HG03039 (cell line): ENCODE measurements around the gene MANSC4.

Source experiments
- ATAC-seq: cut with Tn5 transposase; IDR thresholded peaks from one replicate; pipeline ENCODE4 v1.9.1; 2021; ENCODE audit warnings: mild to moderate bottlenecking, moderate library complexity; ENCODE audit not compliant: unreplicated experiment

The MANSC4 gene

DNA sequence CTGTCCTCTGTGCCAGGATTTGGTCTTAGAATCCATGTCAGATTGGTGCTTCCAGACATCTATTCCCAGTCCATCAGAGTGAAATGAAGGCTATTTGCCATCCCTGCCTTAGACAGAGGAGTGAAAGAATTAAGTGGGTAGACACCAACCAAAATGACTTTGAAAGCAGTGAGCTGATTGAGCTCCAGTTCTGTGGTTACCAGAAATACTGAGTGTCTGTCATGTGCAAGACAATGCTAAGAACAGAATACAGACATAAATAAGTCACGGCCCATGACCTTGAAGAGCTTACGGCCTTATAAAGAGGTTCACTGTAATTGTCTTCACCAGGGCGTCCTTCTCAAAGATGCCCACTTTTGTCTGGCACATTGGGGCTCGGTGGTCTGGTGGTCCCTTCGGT is 21.6 kb upstream of the MANSC4 start:
- ATAC-seq = no peak

DNA sequence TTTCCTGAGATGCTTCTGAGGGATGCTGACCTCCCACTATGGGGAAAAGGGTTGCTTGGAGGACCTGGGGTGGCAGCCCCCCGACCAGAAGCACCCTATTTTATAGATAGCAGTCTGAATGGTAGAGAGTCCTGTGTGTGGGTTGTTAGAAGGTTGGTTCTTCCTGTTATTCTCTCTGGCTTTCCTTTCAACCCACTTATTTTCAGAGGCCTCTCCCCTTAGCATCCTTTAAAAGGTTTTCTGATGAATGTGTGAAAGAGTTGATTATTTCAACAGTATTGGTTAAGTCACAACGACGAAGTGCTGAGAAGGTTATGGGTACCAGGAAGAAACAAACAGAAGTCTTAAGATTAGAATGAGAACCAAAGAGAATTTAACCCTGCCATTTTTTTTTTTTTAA is 20.8 kb upstream of the MANSC4 start:
- no peak for ATAC-seq

DNA sequence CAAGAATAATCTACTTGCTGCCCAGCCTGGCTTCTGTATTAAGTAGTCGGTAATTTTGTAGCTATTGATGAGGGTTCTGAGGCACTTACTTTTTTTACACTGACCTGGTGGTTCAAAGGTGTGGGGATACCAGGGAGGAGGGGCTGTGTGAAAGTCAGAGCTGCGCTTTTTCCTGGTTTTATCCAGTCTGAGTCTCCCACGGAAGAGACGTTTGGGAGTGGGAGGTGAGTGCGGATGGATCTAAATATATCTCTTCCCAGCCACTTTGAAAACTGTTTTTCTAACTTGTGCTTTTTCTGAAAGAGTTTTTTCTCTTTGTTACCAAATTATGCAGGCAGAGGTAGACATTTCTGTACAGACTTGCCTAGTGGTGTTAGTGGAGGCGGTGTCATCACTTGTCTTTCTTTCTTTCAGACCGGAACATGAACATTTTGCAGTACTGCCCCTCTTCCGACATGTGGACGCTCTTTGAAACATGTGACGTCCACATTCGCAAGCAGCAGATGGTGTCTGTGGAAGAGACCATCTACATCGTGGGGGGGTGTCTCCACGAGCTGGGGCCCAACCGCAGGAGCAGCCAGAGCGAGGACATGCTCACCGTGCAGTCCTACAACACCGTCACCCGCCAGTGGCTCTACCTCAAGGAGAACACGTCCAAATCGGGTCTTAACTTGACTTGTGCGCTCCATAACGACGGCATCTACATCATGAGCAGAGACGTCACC is 17.4 kb upstream of the MANSC4 start:
- no peak for ATAC-seq

DNA sequence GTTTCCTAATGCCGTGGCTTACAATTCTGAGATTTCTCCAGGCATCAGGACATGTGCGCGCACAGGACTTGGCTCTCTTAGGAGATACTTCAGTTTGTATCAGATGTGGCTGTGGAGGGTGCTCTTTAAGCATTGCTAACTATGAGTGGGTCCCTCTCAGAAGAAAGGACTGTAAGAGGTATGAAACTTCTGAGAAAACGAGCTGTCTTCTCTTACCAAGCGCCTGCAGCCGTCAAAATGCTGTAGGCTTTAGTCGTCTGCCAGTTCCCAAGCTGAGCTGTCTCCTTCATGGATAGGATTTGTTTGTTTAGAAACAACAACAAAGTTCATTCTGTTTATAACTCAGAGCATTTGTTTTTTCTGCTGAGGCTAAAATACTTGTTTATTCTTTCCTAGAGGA is 16.1 kb upstream of the MANSC4 start:
- ATAC-seq = no peak

DNA sequence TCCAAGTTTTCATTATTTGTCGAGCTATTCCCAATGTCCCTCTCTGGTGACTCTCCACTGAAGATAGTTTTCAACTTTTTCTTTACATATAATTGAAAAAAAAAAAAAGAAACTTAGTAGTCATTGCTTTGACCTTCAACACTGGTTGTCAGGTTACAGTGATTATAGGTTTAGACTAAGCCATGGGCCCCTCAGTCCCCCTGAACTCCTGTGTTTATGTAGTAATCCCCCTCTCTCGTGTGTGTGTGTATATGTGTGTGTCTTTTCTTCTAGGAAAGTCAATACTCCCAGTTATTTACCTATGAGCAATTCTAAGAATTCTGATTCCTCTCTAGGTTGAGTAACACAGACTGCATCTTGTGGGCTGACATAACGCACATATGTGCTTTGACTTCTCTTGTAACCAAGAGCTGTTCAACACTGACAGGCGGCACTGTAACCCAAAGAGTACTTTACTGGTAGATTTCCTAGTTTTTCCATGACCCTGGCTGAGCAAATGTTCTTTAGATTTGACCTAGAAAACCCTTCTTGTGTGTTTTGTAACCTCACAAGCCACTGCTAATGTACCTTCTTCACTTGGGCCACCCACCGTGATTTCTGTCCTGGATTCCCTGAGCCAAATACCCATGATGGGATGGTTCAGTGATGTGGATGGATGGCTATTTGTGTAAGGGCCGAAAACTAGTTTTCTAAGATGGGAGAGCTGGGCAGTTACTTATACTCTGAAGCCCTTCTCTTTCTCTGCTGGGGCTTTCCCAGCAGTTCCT is 15.0 kb upstream of the MANSC4 start:
- ATAC-seq = no peak

DNA sequence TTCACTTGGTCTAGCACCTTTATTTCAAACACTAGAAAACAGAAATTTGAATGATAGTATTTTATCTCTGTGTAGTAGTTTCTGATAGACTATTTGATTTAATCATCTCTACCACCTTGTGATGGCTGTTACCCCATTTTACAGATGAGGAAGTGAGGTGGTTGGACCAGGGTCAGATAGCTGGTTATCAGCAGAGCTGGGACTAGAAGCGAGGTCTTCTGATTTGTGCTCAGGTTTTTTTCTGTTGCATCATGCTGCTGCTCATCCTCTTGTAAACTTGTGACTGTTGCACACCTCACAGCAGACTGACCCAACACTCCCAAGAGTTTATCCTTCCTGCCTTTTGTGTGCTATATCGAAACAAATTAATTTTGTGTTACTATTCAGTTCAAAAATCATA is 10.1 kb upstream of the MANSC4 start:
- ATAC-seq = no peak

DNA sequence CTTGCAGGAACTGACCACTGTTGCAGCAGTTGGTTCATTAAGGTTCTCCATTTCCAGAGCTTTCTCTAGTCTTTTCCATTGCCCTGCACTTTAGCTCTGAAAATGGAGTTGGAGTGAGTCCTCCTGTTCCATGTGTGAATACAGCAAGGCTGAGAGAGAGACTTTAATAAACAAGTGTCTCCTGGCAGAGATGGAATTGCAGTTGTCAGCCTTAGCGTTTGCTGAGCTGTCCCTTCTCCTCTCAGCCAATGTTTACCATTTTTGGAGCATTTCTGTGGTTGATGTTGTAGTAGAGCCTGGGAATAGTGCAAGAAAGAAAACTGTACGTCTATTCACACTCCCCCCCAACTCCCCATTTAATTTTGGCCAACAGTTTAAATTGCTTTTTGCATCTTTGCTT is 7.5 kb upstream of the MANSC4 start:
- no peak for ATAC-seq

DNA sequence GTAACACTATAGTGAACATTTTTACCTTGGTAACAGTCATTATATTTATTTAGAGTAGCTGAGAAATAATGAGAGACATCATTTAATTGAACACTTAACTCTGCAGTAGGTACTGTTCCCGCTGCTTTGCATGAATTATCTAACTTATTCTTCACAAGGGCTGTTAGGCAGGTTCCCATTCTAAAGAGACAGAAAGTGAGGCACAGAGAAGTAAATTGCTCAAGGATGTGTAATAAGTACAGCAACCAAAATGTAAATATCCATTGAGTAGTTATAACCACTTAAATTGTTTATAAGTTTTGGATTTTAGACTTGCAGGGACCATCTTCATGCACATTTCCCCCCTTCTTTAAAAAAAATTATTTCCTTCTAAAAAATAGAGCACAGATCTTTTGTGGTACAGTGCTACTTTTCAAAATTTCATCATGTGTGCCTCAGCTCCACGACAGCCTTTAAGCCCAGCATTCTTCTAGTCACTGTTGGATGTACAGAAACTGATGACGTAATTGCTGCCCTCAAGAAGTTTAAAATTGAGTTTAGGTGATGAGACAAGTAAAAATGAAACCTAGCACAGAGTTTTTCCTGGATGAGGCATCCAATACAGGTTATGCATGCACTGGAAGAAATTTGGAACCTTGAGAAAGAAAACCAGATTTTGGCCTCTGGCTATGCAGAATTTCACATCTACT is 6.0 kb upstream of the MANSC4 start:
- no peak for ATAC-seq

DNA sequence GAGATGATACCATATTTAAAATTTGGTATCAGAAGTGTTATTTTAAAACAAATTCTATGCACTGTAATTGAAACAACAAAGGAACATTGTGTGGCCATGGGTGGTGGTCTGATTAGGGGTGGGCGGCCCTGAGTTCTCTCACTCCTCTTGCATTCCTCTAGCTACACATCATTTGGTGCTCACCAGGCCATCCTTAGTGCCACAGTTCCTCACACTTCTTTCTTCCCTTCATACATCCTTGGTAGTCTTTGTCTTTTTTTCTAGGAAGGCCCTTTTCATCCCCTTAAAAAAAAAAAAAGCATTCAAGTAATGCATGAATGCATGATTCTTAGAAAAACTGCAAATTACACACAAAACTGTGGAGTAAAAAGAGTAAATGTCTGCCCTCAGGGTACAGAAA is 2.4 kb upstream of the MANSC4 start:
- ATAC-seq = no peak

DNA sequence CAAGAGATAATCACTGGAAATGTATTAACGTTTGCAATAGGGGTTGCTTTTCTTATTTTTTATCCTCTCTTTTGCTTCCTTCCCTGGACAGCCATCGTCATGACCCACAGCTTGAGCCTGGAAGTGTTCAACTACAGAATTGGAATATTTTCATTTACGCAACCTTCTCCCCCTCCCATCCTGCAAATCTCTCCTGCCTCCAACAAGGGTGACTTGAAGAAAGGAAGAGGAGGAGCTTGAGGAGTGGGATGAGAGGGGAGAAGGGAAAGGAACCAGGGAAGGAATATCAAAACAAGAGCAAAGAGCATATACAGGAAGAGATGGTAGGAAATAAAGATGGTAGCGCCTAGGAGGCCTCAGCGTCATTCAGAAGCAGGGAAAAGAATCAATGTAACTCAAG is 1.6 kb upstream of the MANSC4 start:
- ATAC-seq = no peak

DNA sequence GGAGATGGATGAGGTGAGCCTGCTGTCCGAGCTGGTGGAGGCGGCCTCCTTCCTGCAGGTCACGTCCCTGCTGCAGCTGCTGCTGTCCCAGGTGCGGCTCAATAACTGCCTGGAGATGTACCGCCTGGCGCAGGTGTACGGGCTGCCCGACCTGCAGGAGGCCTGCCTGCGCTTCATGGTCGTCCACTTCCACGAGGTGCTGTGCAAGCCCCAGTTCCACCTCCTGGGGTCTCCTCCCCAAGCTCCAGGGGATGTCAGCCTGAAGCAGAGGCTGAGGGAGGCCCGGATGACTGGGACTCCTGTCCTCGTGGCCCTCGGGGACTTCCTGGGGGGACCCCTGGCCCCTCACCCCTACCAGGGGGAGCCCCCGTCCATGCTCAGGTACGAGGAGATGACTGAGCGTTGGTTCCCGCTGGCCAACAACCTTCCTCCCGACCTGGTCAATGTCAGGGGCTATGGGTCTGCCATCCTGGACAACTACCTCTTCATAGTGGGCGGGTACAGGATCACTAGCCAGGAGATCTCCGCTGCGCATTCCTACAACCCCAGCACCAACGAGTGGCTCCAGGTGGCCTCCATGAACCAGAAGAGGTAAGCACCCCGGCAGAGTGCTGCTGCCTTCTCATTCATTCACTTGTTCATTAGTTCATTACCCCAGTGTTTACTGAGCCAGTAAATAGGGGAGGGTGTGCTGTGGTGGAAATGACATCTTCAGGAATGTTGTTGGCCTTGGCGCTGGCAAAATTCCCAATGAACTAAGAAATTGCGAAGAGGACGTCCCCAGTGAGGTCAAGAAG is 774 bp upstream of the MANSC4 start:
- peak; percentile 19 for ATAC-seq

DNA sequence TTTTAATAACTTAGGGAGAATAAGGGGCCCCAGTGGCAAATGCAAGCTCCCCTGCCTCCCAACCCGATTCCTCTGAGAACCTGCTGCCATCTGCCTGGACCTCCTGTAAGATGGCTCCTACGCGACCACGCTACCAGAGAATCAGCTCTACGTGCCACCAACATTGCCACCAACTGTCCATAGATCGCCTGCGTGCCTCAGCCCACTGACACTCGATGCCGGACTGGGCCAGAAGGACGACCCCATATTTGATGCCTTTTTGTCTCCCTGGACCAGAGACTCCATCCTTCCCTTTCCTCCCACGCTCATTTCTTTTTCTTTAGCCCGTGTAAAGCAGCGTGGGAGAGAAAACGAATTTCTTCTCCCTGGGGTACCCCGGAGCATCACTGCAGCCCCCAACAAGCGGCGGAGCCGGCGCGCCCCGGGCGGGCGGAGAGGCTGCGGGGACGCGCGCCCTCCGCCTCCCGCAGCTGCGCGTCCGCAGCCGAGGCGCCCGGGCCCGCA is 568 bp downstream of the MANSC4 start:
- peak; percentile 6 for ATAC-seq

DNA sequence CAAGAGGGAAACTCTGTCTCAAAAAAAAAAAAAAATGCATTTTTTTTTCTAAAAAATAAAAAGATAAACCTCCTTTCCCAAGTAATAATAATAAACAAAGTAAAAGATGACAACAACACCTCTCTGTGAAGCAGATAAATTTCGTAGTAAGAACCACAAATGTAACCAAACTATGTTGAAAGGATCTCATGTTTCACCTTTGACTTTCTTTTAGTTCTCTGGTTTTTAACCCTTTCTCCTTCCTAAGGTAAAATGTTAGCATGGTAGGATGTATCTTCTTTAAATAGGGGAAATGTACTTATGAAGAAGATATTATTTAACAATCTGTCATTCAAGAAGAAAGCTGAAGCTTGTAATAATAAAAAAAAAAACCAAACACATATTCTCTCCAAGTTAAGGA is 1.8 kb downstream of the MANSC4 start:
- no peak for ATAC-seq

DNA sequence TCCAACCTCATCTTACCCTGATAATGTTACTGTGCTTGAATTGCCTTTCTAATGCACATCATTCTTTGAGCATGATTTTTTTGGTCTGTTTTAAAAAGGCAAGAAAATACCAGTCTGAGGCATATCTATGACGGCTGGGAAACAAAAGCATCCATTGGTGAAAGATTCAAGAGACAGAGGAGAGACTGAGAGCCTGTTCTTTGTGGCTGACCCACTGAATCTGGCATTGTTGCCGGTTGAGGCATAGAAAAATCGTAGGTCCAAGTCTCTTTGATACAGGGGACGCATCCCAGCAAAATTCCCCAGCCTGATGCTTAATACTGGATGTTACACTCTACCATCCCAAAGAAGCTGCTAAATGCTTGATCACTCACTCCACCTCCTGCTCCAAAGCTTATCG is 2.9 kb downstream of the MANSC4 start:
- no peak for ATAC-seq

DNA sequence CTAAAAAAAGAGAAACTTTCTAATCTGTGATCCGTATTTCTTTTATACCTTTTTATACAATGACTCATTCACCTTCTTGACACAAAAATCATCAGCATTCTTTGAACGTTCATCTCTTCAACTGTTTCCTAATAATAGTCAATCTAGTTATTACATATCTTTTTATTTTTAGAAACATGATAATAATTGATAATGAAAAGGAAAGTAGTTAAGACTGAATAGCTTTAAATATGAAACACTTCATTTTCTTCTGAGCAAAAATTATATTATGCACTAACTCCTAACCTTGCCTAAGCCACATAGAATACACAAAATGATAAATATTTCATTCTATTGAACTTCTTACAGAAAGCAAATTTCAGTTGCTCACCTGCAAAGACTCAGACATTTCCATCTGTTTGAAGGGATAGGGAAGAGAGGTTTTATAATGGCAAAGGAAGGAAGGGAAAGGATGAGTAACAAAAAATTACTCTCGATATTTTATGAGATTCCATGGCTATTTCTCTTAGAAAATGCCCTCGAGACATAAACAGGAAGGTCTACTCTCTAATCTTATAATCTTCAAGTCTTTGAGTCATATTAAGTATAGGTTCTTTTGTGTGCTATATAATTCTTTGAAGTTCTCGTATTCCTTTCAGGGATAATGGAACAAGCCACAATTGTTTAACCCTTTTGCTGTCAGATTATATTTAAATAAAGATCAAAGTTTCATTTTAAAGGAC is 7.5 kb downstream of the MANSC4 start:
- no peak for ATAC-seq

DNA sequence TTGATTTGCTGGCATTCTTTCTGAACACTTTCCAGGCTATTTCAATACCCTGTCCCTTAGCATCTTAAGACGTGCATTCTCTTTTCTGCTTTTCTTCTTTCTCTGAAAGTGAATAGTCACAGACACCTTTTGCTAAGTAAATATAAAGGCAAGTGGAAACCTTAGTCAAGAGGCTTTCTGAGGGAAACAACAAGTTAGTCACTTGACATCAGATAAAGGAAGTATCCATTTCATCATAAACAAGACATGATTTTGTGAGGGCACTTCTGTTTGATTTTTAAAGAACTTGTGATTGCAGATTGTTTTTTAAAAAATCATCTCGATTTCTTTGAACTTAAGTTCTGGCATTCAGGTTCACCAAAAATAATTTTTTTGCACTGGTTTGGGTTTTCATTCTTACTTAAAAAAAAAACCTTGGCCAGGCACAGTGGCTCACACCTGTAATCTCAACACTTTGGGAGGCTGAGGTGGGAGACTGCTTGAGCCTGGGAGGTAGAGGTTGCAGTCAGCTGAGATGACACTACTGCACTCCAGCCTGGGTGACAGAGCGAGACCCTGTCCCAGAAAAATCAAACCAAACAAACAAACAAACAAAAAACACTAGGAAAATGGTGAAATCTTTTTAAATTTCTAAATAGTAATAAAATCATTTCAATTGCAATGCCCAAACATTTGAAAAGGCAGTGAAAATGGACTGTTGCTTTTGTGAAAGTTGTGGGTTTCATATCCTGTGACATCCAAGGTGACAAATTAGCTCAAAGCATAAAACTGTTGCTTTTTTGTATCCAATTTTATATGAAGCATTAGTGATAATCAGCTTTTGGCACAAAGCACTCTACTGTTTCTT is 8.3 kb downstream of the MANSC4 start:
- ATAC-seq = no peak

DNA sequence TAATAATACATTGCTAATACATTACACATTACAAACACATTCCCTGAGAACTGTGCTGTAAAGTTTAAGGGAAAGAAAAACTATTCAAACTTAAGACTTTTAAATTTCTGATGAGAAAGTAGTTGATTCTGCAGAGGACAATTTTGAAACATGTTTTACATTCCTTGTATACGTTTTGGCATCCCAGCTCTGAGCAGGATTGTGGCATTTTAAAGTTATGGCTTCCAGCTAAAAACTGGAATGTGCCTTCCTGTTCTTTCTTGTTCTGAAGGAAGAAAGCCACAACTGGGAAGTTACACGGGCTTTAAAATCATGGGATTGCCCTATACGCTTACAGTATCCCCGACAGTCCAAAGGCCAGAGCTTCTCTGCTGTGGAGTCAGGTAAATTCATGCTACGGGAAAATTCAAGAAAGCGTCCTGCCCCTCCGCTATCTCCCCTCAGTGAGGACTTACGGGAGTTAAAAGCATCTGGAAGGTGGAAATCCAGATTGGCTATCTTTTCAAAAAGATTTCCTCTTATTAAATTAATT is 10.8 kb downstream of the MANSC4 start:
- no peak for ATAC-seq

DNA sequence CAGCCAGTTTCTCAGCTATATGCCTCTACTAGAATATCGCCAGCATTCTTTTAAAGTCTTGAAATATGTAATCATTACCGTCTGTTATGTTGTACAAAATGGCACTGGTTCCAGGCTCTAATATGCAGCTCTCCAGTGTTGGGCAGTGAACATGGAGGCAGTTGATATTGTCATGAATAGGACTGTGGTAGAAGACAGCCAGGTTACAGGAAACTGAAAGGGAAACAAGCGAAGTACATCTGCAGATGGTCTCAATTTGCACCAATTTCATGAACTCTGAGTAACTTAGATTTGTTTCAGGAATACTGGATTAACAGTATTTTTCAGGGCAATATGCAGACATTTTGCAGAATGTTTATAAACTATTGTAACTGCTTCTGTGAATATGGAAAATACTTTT is 13.4 kb downstream of the MANSC4 start:
- no peak for ATAC-seq

DNA sequence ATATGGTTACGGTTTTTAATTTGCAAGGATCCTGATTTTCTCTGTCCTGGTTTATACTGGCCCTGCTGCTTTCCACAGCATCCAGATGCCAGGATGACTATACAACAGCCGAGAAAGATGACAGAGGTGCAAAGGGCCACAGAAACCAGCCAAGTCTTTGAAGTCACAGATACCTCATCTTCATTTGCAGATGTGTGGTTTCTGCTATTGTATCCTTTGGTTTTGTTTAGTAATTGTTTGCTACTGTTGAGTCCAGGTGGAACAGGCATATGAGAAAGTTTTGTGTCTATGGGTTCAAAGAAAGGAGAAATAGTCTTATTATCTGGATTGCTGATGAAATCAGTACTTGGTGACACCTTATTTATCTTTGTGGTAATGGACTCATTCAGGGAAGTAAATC is 17.3 kb downstream of the MANSC4 start:
- no peak for ATAC-seq
